Endothelial cell of hepatic sinusoid (primary cell): ENCODE measurements around the gene ALDH1B1.

Source experiments
- in situ Hi-C: cut with HindIII; loops from 2 replicates; pipeline ENCODE4 v1.10.0; 2017; ENCODE audit warnings: low sequenced_read_pairs

Gene ALDH1B1

DNA sequence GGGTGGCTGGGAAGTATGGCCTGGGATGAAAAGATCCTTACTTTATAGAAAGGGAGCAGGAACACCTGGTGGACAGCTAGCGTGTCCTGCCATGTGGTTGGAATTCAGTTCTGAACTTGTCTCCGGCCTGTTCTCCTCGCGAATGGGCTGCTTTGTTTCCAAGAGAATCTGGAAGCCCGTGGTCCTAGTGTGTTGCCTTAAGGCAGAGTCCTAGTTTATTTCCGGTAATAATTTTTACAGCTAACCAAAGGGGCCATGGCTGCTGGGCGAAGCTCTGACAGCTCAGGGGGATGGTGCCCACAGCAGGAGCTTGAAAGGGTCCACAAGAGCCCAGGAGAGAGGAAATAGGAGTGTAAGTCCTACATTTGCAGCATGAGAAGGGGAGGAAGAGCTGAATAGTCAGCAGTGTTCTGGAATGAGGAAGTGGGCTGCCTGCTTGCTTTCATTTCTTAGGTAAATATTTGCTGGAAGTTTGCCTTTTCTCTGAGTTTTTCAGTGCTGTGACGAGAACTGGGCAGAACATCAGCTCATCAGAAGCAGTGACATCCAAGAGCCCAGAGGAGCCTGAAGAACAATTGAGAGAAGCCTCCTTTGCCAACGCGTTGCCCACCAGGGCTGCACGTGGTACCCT, 44.8 kb downstream of the ALDH1B1 start:
- in situ Hi-C loops, result no loop called here

DNA sequence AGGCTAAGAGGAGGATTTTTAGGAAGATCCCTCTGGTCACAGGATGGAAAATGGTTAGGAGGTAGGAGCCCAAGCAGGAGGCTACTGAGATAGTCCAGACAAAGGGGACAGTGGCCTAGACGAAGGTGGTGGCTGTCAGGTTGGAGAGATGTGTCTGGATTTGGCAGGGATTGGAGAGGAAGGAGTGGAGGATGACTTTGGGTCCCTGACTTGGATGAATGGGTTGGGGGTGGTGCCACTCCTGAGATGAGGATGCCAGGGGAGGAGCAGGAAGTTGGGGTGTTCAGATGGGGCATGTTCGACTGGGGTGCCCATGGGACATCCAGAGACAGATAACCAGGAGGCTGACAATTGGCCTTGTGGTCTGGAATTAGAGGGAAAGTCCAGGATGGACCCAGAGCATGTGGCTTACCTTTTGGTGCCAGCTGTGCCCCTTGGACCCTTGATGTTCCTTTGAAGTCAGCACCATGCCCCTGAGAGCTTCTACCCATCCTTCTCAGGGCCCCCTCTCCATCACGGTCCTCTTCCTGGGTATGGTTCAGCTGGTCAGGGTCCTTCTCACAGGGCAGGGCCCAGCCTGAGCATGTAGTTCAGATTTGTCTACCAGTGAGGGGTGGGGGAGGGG, 46.9 kb downstream of the ALDH1B1 start:
- in situ Hi-C loops, result no loop called here

DNA sequence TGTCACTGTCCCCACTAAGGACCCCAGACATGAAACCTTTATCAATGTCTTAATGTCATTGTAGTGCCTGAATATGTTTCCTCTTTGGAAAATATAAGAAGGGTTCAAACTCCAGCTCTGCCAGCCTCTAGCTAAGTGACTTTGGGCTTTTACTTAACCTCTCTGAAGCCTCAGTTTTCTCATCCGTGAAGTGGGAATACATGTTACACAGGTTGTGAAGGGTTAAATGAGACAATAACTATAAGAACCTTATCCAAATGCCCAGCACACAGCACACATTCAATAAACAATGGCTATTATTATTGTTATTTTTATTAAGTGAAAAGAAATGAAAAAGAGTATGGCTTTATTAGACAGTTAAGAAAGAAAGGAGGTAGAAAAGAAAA, 47.4 kb downstream of the ALDH1B1 start:
- in situ Hi-C loops, result no loop called here

DNA sequence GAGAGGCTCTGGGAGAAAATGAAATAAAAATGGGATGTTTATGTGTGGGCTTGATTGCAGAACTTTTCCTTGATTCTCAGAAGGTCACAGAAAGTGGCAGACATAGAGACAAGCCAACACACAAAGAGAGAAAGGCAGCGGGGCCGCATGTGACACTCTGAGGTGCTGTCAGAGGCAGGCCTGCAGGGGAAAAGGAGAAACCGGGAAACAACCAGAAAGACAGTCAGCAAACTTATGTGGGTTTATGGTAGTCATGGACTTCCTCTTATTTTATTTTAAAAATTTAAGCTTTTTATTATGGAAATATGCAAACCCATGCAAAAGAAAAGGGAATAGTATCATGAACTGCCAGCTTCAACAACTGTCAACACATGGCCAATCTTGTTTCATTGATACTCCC, 48.0 kb downstream of the ALDH1B1 start:
- in situ Hi-C loops, result no loop called here

DNA sequence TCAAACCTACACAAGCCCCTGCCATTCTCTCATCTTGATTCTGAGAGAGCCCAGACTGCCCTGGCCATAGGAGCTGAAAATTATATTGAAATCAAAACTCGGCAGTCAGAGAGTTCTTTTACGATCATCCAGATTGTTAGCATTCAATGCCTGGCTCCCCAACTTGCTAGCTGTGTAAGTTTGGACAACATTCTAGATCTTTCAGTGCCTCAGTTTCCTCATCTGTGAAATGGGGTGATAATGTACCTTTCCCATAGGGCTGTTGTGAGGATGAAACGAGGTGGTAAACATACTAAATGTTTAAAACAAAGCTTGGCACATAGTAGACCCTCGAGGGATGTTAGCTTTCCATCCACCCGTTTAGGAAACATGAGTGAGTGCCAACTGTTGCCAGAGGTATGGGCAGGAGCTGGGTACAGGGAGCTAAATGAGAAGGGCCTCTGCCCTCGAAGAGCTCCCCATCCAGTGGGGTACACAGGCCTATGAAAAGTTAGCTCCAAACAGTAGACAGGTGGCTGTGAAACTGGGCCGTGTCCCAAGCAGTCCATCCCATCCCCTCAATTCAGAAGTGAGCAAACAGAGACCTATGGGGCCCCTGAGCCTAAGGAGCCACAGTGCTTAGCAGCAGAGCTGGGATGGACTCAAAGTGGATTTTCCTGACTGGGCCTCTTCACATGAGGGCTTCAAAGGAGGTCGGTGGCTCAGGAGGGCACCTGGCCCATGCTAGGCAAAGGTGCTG, 49.0 kb downstream of the ALDH1B1 start:
- in situ Hi-C loops, result no loop called here

- in situ Hi-C loops, result no loop called here
Measured at GRCh38 chr9:38442473-38443096, 50.1 kb downstream of the ALDH1B1 start.

DNA sequence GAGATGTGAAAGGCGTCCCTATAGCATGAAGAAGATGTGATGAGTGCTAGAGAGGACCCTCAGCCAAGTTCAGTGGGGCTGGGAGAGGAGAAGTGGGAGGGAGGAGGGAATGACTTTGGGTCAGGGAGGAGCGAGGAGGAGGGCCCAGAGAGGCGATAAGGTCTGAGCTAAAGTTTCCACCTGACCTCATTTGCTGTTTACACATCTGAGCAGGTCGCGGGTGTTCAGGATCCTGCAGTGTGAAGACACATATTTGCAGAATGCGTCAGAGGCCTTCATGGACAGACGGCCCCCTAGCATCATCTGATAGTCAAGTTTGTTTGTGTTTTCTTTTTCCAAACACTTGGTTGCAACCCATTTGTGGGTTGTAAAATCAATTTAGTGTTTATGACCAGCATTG, 50.7 kb downstream of the ALDH1B1 start:
- in situ Hi-C loops, result no loop called here

DNA sequence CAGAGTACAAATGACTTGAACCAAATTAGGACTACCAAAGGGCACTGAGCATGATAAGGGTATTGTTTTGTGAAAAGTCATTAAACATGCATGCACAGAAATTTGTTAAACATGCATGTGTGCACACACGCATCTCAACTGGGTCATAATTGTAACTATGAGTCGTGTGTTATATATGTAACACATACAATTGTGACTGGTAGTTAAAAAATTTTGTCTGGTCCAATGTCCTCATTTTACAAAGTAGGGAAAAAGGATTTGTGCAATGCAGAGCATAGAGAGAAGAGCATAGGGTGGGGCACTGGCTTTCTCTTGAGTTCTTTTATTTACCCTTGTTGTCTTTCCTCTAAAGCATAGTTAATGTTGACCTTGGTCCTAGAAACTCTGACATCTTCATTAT, 51.1 kb downstream of the ALDH1B1 start:
- in situ Hi-C loops, result no loop called here

DNA sequence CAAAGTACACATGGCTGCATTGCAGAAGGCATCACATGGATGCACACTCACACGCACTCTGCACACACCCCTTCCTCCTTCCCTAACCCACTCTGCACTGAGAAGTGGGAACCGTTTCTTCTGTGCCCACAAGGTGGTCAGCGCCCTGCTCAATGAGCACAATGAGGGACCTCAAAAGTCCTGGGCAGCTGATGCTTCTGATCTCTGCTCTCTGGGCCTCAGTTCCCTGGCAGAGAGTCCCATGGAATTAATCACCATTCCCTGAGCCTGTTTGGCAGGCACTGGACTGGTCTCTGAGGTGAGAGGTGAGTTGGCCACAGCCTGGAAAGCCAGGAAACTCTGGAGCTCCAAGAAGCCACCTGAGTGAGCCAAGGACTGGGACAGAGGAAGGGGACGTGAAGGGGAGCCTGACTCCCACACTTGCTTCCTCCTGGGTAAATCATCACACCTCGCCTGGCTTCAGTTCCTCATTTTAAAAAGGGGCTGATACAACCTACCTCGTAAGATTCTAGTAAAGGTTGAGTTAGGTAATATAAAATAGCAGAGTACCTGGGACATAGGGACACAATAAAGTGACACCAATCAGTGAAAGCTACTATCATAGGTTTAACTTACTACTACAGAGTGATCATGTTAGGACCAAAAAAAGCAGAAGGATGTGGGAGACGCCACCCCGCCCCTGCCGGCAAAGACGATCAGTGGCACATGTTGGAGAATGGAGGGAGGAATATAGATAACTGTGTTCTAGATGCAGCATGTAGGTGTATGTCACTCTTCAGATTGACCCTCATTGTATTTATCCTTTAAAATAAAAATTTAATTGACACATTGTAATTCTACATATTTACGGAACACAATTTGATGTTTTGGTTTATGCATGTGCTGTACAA, 52.9 kb downstream of the ALDH1B1 start:
- in situ Hi-C loops, result no loop called here

DNA sequence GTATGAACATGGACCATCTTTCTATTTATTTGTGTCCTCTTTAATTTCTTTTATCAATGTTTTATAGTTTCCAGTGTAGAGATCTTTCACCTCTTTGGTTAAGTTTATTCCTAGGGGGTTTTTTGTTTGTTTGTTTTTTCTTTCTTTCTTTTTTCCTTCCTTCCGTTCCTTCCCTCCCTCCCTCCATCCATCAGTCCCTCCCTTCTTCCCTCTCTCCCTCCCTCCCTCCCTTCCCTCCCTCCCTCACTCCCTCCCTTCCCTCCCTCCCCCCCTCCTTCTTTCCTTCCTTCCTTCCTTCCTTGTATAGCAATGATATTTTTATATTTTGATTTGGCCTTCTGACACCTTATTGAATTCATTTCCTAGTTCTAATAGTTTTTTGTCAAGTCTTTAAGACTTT, 55.2 kb downstream of the ALDH1B1 start:
- in situ Hi-C loops, result no loop called here
